ENCODE data around the gene RNF144B.

The RNF144B gene

DNA sequence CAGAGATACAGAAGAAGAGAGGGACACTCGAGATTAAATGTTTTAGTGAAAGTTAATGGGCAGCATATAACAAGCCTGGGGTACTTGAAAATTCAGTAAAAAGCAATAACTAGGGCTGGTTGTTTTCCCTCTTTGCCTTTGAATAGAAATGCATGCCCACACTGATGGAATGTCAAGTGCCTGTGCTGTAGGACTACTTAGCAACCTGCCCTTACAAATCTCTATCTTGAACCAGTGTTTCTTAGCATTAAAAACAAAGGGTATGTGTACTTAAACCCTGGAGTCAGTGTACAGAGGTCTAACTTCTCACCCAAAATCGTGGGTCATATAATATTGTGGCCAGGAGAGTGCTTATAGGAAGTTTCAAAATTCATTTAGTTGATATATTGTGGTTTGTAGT is 37.1 kb downstream of the RNF144B start:
- TF ChIP-seq CTCF (conservative IDR thresholded peaks at IDR 0.05; ENCODE audit: low read depth, low read length): no peak
- no peak for DNase-seq (ENCODE audit: low read depth)
- no peak overlapping the region for H3K4me3 ChIP-seq (ENCODE audit: low read depth, low read length)

GRCh38 chr6:18425218-18425617 is 38.1 kb downstream of the RNF144B start:
- H3K4me3 ChIP-seq (ENCODE audit: low read depth, low read length): no peak overlapping the region
- no peak for DNase-seq (ENCODE audit: low read depth)
- no peak for TF ChIP-seq CTCF (conservative IDR thresholded peaks at IDR 0.05; ENCODE audit: low read depth, low read length)

GRCh38 chr6:18427296-18427695 is 40.1 kb downstream of the RNF144B start:
- no peak for DNase-seq (ENCODE audit: low read depth)
- H3K4me3 ChIP-seq (ENCODE audit: low read depth, low read length): no peak overlapping the region
- no peak for TF ChIP-seq CTCF (conservative IDR thresholded peaks at IDR 0.05; ENCODE audit: low read depth, low read length)

DNA sequence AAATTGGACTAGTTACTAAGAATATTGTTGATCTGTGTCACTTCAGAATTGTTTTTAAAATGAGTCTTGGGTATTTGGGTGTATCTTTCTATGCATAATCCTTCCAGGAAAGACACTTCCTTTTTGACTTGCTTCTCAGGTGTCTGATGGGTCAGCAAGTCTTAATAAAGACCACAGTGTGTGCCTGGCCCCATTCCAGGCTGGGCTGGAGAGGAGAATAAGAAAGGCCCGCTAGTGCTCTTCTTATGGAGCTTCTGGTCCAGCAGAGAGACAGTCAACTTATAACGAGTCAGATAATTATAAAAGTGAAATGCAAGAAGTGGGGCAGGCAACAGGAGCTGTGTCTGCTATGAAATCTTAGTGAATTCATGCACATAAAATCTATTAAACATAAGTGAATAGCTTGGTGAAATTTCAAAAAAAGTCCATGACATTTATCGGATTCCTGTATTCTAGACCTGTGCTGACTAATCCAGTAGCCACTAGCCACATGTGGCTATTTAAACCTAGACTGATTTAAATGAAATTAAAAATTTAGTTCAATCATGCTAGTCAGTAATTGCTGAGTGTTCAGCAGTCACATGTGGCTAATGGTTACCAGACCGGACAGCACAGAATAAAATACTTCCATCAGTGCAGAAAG is 42.6 kb downstream of the RNF144B start:
- no peak for TF ChIP-seq CTCF (conservative IDR thresholded peaks at IDR 0.05; ENCODE audit: low read depth, low read length)
- no peak for DNase-seq (ENCODE audit: low read depth)
- no peak overlapping the region for H3K4me3 ChIP-seq (ENCODE audit: low read depth, low read length)

DNA sequence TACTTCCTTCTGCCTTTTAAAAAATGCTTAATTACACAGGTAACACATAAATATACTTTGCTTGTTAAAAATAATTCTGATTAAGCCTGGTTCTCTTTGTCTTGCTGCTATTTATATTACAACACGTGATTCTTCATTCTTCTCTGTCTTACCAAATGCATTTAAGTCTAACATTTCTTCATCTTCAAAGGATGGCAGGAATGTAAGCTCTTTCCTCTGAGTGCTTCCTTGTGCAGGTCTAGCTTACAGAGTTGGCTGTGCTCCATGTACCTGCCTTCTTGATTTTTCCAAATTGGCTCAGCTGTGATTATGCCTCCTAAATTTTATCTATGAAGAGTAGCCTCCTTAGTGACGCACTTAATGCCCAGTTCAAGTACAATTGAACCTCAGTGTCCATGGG is 44.4 kb downstream of the RNF144B start:
- H3K4me3 ChIP-seq (ENCODE audit: low read depth, low read length): no peak overlapping the region
- DNase-seq (ENCODE audit: low read depth): peak; percentile 67
- TF ChIP-seq CTCF (conservative IDR thresholded peaks at IDR 0.05; ENCODE audit: low read depth, low read length): no peak

DNA sequence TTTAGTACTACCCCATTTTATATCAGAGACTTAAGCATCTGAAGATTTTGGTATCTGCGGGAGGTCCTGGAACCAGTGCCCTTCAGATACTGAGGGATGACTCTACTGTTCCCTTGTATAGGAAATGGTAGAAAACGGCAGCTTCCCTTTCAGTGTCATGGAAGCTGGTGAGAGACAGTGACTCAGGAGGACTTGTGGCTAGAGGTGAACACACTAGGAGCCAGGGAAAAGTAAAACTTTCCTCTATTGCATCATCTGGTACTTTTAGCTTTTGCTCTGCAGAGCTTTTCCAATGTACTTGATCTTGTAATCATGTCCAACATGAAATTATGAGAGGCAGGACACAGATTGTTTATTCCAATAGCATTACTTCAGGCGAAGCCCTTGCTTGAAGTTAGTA is 45.0 kb downstream of the RNF144B start:
- no peak overlapping the region for H3K4me3 ChIP-seq (ENCODE audit: low read depth, low read length)
- no peak for TF ChIP-seq CTCF (conservative IDR thresholded peaks at IDR 0.05; ENCODE audit: low read depth, low read length)
- DNase-seq (ENCODE audit: low read depth): peak; percentile 84

DNA sequence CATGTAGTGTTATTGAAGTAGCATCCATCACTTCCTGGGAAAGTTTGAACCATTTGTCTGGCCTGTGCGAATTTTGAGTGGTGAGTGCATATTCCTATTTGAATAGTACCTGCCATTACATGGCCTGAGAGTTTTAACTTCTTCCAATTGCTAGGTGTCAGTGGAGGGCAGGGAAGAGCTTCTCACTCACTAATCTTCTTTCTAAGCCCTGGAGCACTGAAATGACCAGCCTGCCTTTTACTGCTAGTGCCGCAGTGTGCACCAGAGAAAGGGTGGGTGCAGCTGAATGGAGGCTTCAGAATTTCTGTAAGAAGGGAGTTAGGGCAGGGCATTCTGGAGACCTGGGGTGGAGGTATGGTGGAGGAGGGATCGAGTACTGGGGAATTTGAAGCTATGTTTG is 45.5 kb downstream of the RNF144B start:
- TF ChIP-seq CTCF (conservative IDR thresholded peaks at IDR 0.05; ENCODE audit: low read depth, low read length): no peak
- no peak for DNase-seq (ENCODE audit: low read depth)
- no peak overlapping the region for H3K4me3 ChIP-seq (ENCODE audit: low read depth, low read length)

Measured in choroid plexus epithelial cell (primary cell).